AG09319 (cell line): ENCODE measurements around the gene PCED1B.
"Not testable (repeated sequence)": the region's sequence is repeated elsewhere in the genome, so short reads cannot be mapped to it uniquely, and the experiment has no call there.

Experiments used
- DNase-seq: peaks from one replicate; pipeline ENCODE4 v3.0.0-alpha.2; 2010; ENCODE audit warnings: low read depth; ENCODE audit errors: extremely low read depth
- CTCF ChIP-seq: IDR thresholded peaks from 2 replicates; pipeline ENCODE4 v1.5.1; 2011; ENCODE audit warnings: low read depth, mild to moderate bottlenecking, inconsistent platforms, low read length, moderate library complexity

Gene PCED1B

GRCh38 chr12:47216150-47216677, 136.8 kb downstream of the PCED1B start:
- no peak for DNase-seq
- no peak for TF ChIP-seq CTCF

DNA sequence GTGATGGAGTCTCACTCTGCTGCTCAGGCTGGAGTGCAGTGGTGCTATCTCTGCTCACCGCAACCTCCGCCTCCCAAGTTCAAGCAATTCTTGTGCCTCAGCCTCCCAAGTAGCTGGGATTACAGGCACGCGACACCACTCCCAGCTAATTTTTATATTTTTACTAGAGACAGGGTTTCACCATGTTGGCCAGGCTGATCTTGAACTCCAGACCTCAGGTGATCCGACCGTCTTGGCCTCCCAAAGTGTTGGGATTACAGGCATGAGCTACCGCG, 138.1 kb downstream of the PCED1B start:
- not testable (repeated sequence) for DNase-seq

- no peak for TF ChIP-seq CTCF
Measured at GRCh38 chr12:47218191-47218654, 138.8 kb downstream of the PCED1B start.

DNA sequence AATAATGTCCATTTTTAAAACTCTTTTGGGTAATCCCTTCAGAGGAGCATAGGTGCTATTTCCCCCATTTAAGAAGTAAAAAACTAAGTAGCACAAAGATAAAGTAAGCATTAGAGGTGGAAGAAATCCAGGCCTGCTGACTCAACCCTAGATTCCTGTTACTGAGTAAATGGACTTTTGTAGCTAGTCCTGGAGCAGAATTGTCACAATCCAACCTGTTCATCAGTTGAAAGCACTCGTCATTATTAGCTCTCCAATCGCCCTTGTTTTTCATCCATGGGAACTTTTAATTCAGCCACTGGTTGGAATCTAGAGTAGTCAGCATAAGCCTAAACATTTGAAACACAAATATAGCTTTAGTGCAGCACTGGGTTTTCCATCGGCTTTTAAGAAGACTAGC, 139.8 kb downstream of the PCED1B start:
- TF ChIP-seq CTCF, result no peak
- no peak for DNase-seq

More at GRCh38 chr12:47218191-47218654, 138.8 kb downstream of the PCED1B start:
- no peak for DNase-seq

DNA sequence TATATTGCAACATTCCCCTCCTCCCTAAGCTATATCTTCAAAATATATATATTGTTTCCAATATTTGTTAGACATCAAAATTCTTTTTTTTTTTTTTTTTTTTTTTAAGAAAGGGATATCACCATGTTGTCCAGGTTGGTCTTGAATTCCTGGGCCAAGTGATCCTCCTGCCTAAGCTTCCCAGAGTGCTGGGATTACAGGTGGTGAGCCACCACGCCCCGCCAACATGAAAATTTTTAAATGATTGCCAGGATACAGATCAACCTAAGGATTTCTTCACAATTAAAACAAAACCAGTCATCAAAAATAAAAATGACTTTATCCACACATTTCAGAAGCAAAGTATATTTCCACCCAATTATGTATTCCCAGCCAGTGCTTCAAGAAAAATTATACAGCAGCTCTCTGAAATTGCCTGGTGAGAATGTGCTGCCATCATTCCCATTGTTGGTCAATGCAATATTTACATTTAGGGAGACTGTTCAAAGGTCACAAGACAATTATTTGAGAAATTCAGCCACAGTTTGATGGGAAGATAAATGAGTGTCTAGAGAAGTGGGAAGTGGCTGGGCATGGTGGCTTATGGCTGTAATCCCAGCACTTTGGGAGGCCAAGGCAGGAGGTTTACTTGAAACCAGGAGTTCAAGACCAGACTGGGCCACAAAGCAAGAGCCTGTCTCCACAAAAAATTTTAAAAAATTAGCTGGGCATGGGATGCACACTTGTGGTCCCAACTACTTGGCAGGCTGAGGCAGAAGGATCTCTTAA, 142.0 kb downstream of the PCED1B start:
- TF ChIP-seq CTCF, result no peak
- DNase-seq, result no peak

DNA sequence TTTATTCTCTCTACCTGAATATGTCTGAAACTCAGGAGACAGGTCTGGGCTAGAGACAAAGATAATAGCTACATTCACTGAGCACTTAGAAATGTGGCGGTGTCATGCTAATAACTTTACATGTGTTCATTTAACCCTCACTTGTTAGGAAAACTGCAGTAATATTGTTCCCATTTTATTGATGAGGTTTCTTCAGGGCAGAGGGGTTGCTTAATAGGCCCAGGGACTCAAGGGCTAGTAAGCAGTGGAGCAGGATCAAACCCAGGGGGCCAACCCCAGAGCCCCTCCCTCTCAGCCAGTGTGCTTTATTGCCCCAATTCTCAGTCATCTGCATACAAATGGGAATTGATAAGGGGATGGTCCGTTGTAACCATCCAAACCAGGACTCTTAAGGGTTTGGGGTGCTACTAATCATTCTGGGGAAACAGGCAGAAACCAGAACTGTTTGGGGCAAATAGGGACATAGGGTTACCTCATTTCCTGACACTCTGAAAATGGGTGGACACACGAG, 143.2 kb downstream of the PCED1B start:
- TF ChIP-seq CTCF, result no peak
- no peak for DNase-seq

- DNase-seq, result no peak
Measured at GRCh38 chr12:47223031-47223847, 143.8 kb downstream of the PCED1B start.

More at GRCh38 chr12:47223031-47223847, 143.8 kb downstream of the PCED1B start:
- no peak for TF ChIP-seq CTCF
